H1 (cell line): Measurements from ENCODE around the gene ARHGEF12. TPM values are rescaled to one million over a fixed set of nuclear protein-coding genes. Genes with fewer than 3 reads are reported as not detected.

ENCODE experiments used
- polyA plus RNA-seq, 7 experiments: library from polyadenylated mRNA; depleted of rRNA in 3 of 7; stranded (reverse) in 5 of 7; unstranded in 2 of 7; fragments of >200 nt in 5 of 7; fragments of 200-250 nt in 2 of 7; gene quantifications; 1 replicate in 5 of 7; 2 replicates in 1 of 7; 4 replicates in 1 of 7; pipeline versions ENCODE4 v1.2.1 to v1.2.3, GENCODE V29; 2011 to 2013; ENCODE audit warnings: missing spikeins in 2 of 7, mixed read lengths in 2 of 7
- total RNA-seq: library from RNA; stranded (reverse); fragmentation: NEBNext Ultra II Directional; extraction: Animal tissue kit (Norgen Biotek cat#: 25700); gene quantifications from 2 replicates; pipeline ENCODE4 v1.2.1, GENCODE V29; 2021
- TF ChIP-seq, protein P1 (sequence below): fragments of 300-600 bp; sonication (generic); IDR thresholded peaks from 2 replicates; pipeline ENCODE4 v1.7.1; 2012; ENCODE audit warnings: low read length, moderate library complexity, mild to moderate bottlenecking, inconsistent platforms; ENCODE audit not compliant: insufficient replicate concordance
- TF ChIP-seq, protein P2 (sequence below): IDR thresholded peaks from 2 replicates; pipeline ENCODE4 v1.6.1; 2011; ENCODE audit warnings: low read length, improper control_type of control experiment
- TF ChIP-seq, protein P3 (sequence below): IDR thresholded peaks from 2 replicates; pipeline ENCODE4 v1.6.1; 2012; ENCODE audit warnings: inconsistent platforms

The ARHGEF12 gene
- total and polyA plus RNA-seq, 2 of the 8 experiments (the other 6 are each of a cell fraction or from before 2014, with no cell fraction given) = 5.1 to 33.7 TPM

DNA sequence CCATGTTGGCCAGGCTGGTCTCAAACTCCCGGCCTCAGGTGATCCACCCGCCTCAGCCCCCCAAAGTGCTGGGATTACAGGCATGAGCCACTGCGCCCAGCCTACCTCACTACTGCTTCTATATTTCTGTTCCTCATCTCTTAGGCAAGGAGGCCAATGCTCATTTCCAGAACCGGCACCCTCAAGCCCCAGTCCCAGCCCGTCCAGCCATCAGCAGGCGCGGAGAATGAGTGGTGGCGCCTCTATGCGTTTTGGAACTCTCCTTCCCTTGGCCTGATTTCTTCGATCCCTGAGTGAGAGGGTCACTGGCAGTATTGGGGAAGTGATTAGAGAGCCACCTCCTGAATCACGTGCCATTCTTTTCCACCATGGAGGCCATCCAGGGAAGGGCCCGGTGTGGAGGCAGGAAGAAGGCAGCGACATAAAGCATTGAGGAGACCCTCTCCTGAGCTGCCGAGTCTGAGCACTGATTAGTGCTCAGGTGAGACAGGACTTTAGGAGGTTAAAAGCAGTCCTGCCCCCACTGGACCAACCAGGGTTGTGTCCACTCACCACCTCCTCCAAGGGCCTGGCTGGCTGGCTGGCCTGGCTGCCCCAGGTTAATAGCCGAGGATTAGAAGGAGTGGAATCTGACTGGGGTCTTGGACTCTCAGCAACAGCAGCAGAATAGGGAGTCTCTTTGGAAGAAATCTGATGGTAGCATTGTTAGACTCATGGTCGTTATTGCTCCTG lies 184.0 kb downstream of the ARHGEF12 start (continued):
- TF ChIP-seq, protein P1, sequence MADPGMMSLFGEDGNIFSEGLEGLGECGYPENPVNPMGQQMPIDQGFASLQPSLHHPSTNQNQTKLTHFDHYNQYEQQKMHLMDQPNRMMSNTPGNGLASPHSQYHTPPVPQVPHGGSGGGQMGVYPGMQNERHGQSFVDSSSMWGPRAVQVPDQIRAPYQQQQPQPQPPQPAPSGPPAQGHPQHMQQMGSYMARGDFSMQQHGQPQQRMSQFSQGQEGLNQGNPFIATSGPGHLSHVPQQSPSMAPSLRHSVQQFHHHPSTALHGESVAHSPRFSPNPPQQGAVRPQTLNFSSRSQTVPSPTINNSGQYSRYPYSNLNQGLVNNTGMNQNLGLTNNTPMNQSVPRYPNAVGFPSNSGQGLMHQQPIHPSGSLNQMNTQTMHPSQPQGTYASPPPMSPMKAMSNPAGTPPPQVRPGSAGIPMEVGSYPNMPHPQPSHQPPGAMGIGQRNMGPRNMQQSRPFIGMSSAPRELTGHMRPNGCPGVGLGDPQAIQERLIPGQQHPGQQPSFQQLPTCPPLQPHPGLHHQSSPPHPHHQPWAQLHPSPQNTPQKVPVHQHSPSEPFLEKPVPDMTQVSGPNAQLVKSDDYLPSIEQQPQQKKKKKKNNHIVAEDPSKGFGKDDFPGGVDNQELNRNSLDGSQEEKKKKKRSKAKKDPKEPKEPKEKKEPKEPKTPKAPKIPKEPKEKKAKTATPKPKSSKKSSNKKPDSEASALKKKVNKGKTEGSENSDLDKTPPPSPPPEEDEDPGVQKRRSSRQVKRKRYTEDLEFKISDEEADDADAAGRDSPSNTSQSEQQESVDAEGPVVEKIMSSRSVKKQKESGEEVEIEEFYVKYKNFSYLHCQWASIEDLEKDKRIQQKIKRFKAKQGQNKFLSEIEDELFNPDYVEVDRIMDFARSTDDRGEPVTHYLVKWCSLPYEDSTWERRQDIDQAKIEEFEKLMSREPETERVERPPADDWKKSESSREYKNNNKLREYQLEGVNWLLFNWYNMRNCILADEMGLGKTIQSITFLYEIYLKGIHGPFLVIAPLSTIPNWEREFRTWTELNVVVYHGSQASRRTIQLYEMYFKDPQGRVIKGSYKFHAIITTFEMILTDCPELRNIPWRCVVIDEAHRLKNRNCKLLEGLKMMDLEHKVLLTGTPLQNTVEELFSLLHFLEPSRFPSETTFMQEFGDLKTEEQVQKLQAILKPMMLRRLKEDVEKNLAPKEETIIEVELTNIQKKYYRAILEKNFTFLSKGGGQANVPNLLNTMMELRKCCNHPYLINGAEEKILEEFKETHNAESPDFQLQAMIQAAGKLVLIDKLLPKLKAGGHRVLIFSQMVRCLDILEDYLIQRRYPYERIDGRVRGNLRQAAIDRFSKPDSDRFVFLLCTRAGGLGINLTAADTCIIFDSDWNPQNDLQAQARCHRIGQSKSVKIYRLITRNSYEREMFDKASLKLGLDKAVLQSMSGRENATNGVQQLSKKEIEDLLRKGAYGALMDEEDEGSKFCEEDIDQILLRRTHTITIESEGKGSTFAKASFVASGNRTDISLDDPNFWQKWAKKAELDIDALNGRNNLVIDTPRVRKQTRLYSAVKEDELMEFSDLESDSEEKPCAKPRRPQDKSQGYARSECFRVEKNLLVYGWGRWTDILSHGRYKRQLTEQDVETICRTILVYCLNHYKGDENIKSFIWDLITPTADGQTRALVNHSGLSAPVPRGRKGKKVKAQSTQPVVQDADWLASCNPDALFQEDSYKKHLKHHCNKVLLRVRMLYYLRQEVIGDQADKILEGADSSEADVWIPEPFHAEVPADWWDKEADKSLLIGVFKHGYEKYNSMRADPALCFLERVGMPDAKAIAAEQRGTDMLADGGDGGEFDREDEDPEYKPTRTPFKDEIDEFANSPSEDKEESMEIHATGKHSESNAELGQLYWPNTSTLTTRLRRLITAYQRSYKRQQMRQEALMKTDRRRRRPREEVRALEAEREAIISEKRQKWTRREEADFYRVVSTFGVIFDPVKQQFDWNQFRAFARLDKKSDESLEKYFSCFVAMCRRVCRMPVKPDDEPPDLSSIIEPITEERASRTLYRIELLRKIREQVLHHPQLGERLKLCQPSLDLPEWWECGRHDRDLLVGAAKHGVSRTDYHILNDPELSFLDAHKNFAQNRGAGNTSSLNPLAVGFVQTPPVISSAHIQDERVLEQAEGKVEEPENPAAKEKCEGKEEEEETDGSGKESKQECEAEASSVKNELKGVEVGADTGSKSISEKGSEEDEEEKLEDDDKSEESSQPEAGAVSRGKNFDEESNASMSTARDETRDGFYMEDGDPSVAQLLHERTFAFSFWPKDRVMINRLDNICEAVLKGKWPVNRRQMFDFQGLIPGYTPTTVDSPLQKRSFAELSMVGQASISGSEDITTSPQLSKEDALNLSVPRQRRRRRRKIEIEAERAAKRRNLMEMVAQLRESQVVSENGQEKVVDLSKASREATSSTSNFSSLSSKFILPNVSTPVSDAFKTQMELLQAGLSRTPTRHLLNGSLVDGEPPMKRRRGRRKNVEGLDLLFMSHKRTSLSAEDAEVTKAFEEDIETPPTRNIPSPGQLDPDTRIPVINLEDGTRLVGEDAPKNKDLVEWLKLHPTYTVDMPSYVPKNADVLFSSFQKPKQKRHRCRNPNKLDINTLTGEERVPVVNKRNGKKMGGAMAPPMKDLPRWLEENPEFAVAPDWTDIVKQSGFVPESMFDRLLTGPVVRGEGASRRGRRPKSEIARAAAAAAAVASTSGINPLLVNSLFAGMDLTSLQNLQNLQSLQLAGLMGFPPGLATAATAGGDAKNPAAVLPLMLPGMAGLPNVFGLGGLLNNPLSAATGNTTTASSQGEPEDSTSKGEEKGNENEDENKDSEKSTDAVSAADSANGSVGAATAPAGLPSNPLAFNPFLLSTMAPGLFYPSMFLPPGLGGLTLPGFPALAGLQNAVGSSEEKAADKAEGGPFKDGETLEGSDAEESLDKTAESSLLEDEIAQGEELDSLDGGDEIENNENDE = no peak
- TF ChIP-seq, protein P2, sequence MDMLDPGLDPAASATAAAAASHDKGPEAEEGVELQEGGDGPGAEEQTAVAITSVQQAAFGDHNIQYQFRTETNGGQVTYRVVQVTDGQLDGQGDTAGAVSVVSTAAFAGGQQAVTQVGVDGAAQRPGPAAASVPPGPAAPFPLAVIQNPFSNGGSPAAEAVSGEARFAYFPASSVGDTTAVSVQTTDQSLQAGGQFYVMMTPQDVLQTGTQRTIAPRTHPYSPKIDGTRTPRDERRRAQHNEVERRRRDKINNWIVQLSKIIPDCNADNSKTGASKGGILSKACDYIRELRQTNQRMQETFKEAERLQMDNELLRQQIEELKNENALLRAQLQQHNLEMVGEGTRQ = no peak
- TF ChIP-seq, protein P3, sequence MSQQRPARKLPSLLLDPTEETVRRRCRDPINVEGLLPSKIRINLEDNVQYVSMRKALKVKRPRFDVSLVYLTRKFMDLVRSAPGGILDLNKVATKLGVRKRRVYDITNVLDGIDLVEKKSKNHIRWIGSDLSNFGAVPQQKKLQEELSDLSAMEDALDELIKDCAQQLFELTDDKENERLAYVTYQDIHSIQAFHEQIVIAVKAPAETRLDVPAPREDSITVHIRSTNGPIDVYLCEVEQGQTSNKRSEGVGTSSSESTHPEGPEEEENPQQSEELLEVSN = no peak
- TF ChIP-seq, all 59 proteins: peak for 0
